WTC11 (cell line): ENCODE data around the gene KBTBD8. TPM values are rescaled to one million over a fixed set of nuclear protein-coding genes. Genes with fewer than 3 reads are reported as not detected.

ENCODE experiments used
- ATAC-seq: fragments of 200-7000 bp; cut with Tn5 transposase; 2 replicates; pipeline ENCODE4 v1.10.0; 2021; ENCODE audit warnings: mild to moderate bottlenecking, moderate library complexity
- CTCF ChIA-PET: fragments of 300-600 bp; sonication (Branson Sonifier 250); formaldehyde crosslinking; loops from one replicate; lab custom pipeline; 2021; ENCODE audit warnings: antibody characterized with exemption; lab: Charles Lee
- POLR2A ChIA-PET: fragments of 350-600 bp; sonication (Branson Sonifier 250); formaldehyde crosslinking; loops from one replicate; lab custom pipeline; 2021; ENCODE audit warnings: antibody characterized with exemption; lab: Charles Lee
- DNase-seq: peaks from one replicate; pipeline ENCODE4 v3.0.0; 2021; ENCODE audit warnings: low spot score
- H3K27ac Mint-ChIP-seq: 2 replicates; pipeline ENCODE4 v1.8.0; 2021; ENCODE audit warnings: mixed read lengths
- H3K27me3 Mint-ChIP-seq: 2 replicates; pipeline ENCODE4 v1.8.0; 2021; ENCODE audit warnings: low read depth, mild to moderate bottlenecking, moderate library complexity, mixed read lengths
- H3K36me3 Mint-ChIP-seq: 2 replicates; pipeline ENCODE4 v1.8.0; 2021; ENCODE audit warnings: mixed read lengths
- H3K4me1 Mint-ChIP-seq: 2 replicates; pipeline ENCODE4 v1.8.0; 2022; ENCODE audit warnings: mixed read lengths
- H3K4me3 Mint-ChIP-seq: 2 replicates; pipeline ENCODE4 v1.8.0; 2021; ENCODE audit warnings: mild to moderate bottlenecking, moderate library complexity, mixed read lengths
- H3K9me3 Mint-ChIP-seq: 2 replicates; pipeline ENCODE4 v1.8.0; 2021; ENCODE audit warnings: mixed read lengths
- ATF1 ChIP-seq: sonication (generic); formaldehyde crosslinking; IDR thresholded peaks from 2 replicates; pipeline ENCODE4 v1.8.1; 2023; ENCODE audit warnings: mild to moderate bottlenecking, moderate library complexity, missing genetic modification reagents
- CREM ChIP-seq: sonication (generic); formaldehyde crosslinking; IDR thresholded peaks from 2 replicates; pipeline ENCODE4 v1.8.1; 2022; ENCODE audit warnings: mild to moderate bottlenecking, missing genetic modification reagents, moderate library complexity
- FOXJ3 ChIP-seq: sonication (generic); formaldehyde crosslinking; IDR thresholded peaks from 2 replicates; pipeline ENCODE4 v1.9.0; 2021; ENCODE audit warnings: missing genetic modification reagents, mild to moderate bottlenecking, borderline replicate concordance
- JAZF1 ChIP-seq: fragments of 250-450 bp; sonication (Bioruptor Pico); IDR thresholded peaks from 2 replicates; pipeline ENCODE4 v1.9.0; 2021; ENCODE audit warnings: moderate library complexity, mild to moderate bottlenecking, inconsistent platforms
- MXD4 ChIP-seq: fragments of 250-450 bp; sonication (Bioruptor Pico); IDR thresholded peaks from 2 replicates; pipeline ENCODE4 v1.8.0; 2021; ENCODE audit warnings: mild to moderate bottlenecking, moderate library complexity, borderline replicate concordance
- MYBL2 ChIP-seq: sonication (generic); formaldehyde crosslinking; IDR thresholded peaks from 2 replicates; pipeline ENCODE4 v1.8.1; 2023; ENCODE audit warnings: mild to moderate bottlenecking, moderate library complexity, missing genetic modification reagents
- NFATC4 ChIP-seq: fragments of 250-450 bp; sonication (Bioruptor Pico); IDR thresholded peaks from 2 replicates; pipeline ENCODE4 v1.9.0; 2021; ENCODE audit warnings: mild to moderate bottlenecking
- NR1H2 ChIP-seq: sonication (generic); formaldehyde crosslinking; IDR thresholded peaks from 2 replicates; pipeline ENCODE4 v1.9.0; 2021; ENCODE audit warnings: mild to moderate bottlenecking, moderate library complexity, missing genetic modification reagents
- SOX15 ChIP-seq: fragments of 250-450 bp; sonication (Bioruptor Pico); IDR thresholded peaks from 2 replicates; pipeline ENCODE4 v1.9.0; 2021; ENCODE audit warnings: mild to moderate bottlenecking
- ZNF138 ChIP-seq: sonication (generic); formaldehyde crosslinking; conservative IDR thresholded peaks from 2 replicates; pipeline ENCODE4 v1.8.1; 2022; ENCODE audit warnings: mild to moderate bottlenecking, moderate library complexity, missing genetic modification reagents
- ZNF317 ChIP-seq: sonication (generic); formaldehyde crosslinking; IDR thresholded peaks from 2 replicates; pipeline ENCODE4 v1.8.1; 2023; ENCODE audit warnings: low read depth, mild to moderate bottlenecking, moderate library complexity, missing genetic modification reagents, borderline replicate concordance
- total RNA-seq: library from RNA; stranded (reverse); gene quantifications from 3 replicates; pipeline ENCODE4 v1.2.3, GENCODE V29; 2021
- TF ChIP-seq, protein P1 (sequence below): sonication (generic); formaldehyde crosslinking; IDR thresholded peaks from 2 replicates; pipeline ENCODE4 v1.8.0; 2022; ENCODE audit warnings: mild to moderate bottlenecking, missing genetic modification reagents
- TF ChIP-seq, protein P2 (sequence below): sonication (generic); formaldehyde crosslinking; IDR thresholded peaks from 2 replicates; pipeline ENCODE4 v1.8.1; 2023; ENCODE audit warnings: mild to moderate bottlenecking, missing genetic modification reagents
- TF ChIP-seq, protein P3 (sequence below): fragments of 200-600 bp; IDR thresholded peaks from 2 replicates; pipeline ENCODE4 v1.8.0; 2022; ENCODE audit warnings: antibody characterized with exemption
- TF ChIP-seq, protein P4 (sequence below): fragments of 250-450 bp; sonication (Bioruptor Pico); IDR thresholded peaks from 2 replicates; pipeline ENCODE4 v1.9.0; 2021; ENCODE audit warnings: mild to moderate bottlenecking
- TF ChIP-seq, protein P5 (sequence below): sonication (generic); formaldehyde crosslinking; IDR thresholded peaks from 2 replicates; pipeline ENCODE4 v1.8.0; 2023; ENCODE audit warnings: mild to moderate bottlenecking, missing genetic modification reagents
- TF ChIP-seq, protein P6 (sequence below): fragments of 250-450 bp; sonication (Bioruptor Pico); IDR thresholded peaks from 2 replicates; pipeline ENCODE4 v1.9.0; 2021; ENCODE audit warnings: mild to moderate bottlenecking, borderline replicate concordance

The KBTBD8 gene
- total RNA-seq, 1 experiment from 2014 or later, result 15.0 TPM

DNA sequence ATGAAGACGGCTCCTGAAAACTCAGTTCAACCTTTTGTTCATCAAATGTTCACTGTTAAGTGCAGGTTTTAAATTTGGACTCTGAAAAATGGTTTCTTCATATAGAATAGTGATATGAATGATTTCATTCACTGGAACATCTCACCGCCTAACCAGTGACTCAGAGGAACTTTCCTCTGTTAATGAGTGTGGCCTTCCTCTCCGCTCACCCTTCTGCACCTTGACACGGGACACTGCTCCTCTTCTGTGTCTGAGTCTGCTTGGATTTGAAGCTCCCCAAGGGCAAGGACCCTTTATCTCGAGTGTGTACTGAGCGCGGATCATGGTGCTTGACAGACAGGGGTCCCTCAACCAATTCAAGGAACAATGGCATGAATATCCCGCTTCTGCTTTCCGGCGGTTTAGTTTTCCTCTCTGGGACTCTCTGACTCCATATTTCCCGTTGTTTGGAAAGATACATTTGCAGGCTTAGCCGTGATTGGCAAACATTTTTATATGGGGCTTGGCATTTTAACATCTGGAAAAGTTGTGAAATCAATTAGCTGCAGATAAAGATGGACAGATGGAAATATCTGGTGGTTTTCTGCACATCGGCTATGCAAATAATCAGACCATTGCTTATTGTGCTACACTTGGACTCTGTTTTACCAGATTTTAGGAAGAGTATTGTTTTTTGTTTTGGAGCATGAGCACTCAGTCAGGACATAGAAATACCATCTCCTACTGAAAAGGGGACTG, 20.9 kb downstream of the KBTBD8 start:
- peaks cover 19% of the 10 kb centered on the region for H3K4me1 Mint-ChIP-seq
- POLR2A ChIA-PET, result no interaction called here
- no peaks in the 10 kb centered on the region for H3K9me3 Mint-ChIP-seq
- no peak for TF ChIP-seq SOX15 (CRISPR knock-in tag)
- TF ChIP-seq MXD4, result no peak
- no peak for TF ChIP-seq CREM (CRISPR knock-in tag)
- no peak for TF ChIP-seq ZNF317 (CRISPR knock-in tag)
- TF ChIP-seq ZNF138 (CRISPR knock-in tag), result no peak
- no peak for TF ChIP-seq ATF1 (CRISPR knock-in tag)
- TF ChIP-seq, protein P1, sequence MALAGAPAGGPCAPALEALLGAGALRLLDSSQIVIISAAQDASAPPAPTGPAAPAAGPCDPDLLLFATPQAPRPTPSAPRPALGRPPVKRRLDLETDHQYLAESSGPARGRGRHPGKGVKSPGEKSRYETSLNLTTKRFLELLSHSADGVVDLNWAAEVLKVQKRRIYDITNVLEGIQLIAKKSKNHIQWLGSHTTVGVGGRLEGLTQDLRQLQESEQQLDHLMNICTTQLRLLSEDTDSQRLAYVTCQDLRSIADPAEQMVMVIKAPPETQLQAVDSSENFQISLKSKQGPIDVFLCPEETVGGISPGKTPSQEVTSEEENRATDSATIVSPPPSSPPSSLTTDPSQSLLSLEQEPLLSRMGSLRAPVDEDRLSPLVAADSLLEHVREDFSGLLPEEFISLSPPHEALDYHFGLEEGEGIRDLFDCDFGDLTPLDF (CRISPR knock-in tag), result no peak
- TF ChIP-seq, protein P2, sequence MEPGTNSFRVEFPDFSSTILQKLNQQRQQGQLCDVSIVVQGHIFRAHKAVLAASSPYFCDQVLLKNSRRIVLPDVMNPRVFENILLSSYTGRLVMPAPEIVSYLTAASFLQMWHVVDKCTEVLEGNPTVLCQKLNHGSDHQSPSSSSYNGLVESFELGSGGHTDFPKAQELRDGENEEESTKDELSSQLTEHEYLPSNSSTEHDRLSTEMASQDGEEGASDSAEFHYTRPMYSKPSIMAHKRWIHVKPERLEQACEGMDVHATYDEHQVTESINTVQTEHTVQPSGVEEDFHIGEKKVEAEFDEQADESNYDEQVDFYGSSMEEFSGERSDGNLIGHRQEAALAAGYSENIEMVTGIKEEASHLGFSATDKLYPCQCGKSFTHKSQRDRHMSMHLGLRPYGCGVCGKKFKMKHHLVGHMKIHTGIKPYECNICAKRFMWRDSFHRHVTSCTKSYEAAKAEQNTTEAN (CRISPR knock-in tag), result no peak
- TF ChIP-seq, protein P3, sequence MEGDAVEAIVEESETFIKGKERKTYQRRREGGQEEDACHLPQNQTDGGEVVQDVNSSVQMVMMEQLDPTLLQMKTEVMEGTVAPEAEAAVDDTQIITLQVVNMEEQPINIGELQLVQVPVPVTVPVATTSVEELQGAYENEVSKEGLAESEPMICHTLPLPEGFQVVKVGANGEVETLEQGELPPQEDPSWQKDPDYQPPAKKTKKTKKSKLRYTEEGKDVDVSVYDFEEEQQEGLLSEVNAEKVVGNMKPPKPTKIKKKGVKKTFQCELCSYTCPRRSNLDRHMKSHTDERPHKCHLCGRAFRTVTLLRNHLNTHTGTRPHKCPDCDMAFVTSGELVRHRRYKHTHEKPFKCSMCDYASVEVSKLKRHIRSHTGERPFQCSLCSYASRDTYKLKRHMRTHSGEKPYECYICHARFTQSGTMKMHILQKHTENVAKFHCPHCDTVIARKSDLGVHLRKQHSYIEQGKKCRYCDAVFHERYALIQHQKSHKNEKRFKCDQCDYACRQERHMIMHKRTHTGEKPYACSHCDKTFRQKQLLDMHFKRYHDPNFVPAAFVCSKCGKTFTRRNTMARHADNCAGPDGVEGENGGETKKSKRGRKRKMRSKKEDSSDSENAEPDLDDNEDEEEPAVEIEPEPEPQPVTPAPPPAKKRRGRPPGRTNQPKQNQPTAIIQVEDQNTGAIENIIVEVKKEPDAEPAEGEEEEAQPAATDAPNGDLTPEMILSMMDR, result no peak
- TF ChIP-seq NR1H2 (CRISPR knock-in tag), result no peak
- no peak for TF ChIP-seq JAZF1 (CRISPR knock-in tag)
- TF ChIP-seq MYBL2, result no peak
- TF ChIP-seq, all 79 proteins: peak for 0
- Mint-ChIP-seq H3K27ac (no peak overlapping the region), H3K4me3 (no peak overlapping the region), H3K27me3 (no peaks in the 10 kb centered on the region), H3K36me3 (no peaks in the 10 kb centered on the region)
- DNase-seq (no peak), ATAC-seq (no peak)
- CTCF ChIA-PET, result no interaction called here

DNA sequence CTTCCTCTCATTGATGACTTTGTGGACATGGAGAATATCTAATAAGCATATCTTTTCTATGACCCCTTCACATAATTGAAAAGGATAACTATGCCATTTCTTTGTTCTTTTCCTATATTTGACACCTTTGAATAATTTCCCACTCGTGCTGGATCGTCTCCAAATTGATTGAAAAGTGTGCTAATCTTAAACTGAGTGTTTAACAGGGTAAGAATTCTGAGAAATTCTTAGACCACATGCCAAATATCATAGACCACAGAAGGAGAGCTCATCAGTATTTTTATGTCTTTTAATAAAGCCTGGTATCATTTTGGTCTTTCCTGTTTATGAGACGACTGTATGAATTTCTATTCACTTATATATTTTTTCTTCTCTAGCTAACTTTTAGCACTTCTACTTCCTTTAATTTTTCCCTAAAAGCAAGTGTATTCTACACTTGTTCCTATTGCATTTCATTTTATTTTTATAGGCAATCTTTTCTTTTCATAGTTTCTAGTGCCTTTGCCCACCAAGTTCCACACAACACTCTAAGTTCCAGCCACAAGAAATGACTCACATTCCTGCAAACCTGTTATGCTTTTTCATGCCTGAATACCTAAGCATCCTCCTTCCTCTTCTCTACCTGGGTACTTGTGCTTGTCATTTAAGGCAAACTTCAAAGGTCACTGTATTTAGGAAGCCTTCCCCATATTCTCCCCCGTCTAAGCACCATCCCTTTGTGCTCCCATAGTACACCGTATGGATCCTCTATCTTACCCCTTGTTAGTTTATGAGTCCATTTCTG, 30.1 kb downstream of the KBTBD8 start:
- DNase-seq (no peak), ATAC-seq (no peak)
- no peaks in the 10 kb centered on the region for H3K27me3 Mint-ChIP-seq
- H3K4me3 Mint-ChIP-seq, result no peak overlapping the region
- H3K27ac Mint-ChIP-seq, result no peak overlapping the region
- ChIA-PET CTCF (interaction anchor here (1.7 kb wide), 1 partner anchor 56 kb away, joined by 5 read pairs; no protein-coding TSS in a partner anchor), POLR2A (no interaction called here)
- H3K36me3 Mint-ChIP-seq, result no peaks in the 10 kb centered on the region
- peaks cover 16% of the 10 kb centered on the region for H3K4me1 Mint-ChIP-seq
- TF ChIP-seq FOXJ3 (CRISPR knock-in tag) (no peak), NFATC4 (no peak)
- TF ChIP-seq, protein P1 (CRISPR knock-in tag), result no peak
- TF ChIP-seq, protein P4, sequence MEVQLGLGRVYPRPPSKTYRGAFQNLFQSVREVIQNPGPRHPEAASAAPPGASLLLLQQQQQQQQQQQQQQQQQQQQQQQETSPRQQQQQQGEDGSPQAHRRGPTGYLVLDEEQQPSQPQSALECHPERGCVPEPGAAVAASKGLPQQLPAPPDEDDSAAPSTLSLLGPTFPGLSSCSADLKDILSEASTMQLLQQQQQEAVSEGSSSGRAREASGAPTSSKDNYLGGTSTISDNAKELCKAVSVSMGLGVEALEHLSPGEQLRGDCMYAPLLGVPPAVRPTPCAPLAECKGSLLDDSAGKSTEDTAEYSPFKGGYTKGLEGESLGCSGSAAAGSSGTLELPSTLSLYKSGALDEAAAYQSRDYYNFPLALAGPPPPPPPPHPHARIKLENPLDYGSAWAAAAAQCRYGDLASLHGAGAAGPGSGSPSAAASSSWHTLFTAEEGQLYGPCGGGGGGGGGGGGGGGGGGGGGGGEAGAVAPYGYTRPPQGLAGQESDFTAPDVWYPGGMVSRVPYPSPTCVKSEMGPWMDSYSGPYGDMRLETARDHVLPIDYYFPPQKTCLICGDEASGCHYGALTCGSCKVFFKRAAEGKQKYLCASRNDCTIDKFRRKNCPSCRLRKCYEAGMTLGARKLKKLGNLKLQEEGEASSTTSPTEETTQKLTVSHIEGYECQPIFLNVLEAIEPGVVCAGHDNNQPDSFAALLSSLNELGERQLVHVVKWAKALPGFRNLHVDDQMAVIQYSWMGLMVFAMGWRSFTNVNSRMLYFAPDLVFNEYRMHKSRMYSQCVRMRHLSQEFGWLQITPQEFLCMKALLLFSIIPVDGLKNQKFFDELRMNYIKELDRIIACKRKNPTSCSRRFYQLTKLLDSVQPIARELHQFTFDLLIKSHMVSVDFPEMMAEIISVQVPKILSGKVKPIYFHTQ (CRISPR knock-in tag), result no peak
- TF ChIP-seq, protein P5, sequence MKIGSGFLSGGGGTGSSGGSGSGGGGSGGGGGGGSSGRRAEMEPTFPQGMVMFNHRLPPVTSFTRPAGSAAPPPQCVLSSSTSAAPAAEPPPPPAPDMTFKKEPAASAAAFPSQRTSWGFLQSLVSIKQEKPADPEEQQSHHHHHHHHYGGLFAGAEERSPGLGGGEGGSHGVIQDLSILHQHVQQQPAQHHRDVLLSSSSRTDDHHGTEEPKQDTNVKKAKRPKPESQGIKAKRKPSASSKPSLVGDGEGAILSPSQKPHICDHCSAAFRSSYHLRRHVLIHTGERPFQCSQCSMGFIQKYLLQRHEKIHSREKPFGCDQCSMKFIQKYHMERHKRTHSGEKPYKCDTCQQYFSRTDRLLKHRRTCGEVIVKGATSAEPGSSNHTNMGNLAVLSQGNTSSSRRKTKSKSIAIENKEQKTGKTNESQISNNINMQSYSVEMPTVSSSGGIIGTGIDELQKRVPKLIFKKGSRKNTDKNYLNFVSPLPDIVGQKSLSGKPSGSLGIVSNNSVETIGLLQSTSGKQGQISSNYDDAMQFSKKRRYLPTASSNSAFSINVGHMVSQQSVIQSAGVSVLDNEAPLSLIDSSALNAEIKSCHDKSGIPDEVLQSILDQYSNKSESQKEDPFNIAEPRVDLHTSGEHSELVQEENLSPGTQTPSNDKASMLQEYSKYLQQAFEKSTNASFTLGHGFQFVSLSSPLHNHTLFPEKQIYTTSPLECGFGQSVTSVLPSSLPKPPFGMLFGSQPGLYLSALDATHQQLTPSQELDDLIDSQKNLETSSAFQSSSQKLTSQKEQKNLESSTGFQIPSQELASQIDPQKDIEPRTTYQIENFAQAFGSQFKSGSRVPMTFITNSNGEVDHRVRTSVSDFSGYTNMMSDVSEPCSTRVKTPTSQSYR, result no peak
- TF ChIP-seq, protein P6, sequence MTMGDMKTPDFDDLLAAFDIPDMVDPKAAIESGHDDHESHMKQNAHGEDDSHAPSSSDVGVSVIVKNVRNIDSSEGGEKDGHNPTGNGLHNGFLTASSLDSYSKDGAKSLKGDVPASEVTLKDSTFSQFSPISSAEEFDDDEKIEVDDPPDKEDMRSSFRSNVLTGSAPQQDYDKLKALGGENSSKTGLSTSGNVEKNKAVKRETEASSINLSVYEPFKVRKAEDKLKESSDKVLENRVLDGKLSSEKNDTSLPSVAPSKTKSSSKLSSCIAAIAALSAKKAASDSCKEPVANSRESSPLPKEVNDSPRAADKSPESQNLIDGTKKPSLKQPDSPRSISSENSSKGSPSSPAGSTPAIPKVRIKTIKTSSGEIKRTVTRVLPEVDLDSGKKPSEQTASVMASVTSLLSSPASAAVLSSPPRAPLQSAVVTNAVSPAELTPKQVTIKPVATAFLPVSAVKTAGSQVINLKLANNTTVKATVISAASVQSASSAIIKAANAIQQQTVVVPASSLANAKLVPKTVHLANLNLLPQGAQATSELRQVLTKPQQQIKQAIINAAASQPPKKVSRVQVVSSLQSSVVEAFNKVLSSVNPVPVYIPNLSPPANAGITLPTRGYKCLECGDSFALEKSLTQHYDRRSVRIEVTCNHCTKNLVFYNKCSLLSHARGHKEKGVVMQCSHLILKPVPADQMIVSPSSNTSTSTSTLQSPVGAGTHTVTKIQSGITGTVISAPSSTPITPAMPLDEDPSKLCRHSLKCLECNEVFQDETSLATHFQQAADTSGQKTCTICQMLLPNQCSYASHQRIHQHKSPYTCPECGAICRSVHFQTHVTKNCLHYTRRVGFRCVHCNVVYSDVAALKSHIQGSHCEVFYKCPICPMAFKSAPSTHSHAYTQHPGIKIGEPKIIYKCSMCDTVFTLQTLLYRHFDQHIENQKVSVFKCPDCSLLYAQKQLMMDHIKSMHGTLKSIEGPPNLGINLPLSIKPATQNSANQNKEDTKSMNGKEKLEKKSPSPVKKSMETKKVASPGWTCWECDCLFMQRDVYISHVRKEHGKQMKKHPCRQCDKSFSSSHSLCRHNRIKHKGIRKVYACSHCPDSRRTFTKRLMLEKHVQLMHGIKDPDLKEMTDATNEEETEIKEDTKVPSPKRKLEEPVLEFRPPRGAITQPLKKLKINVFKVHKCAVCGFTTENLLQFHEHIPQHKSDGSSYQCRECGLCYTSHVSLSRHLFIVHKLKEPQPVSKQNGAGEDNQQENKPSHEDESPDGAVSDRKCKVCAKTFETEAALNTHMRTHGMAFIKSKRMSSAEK (CRISPR knock-in tag), result no peak
- H3K9me3 Mint-ChIP-seq, result no peaks in the 10 kb centered on the region
